HG02759 (cell line): Measurements from ENCODE around the gene PLPP3.

Source experiments
- ATAC-seq: cut with Tn5 transposase; IDR thresholded peaks from one replicate; pipeline ENCODE4 v1.9.1; 2021; ENCODE audit warnings: mild to moderate bottlenecking, moderate library complexity; ENCODE audit not compliant: unreplicated experiment

PLPP3 gene

GRCh38 chr1:56464294-56464693, 115.1 kb downstream of the PLPP3 start:
- no peak for ATAC-seq

GRCh38 chr1:56463376-56463775, 116.0 kb downstream of the PLPP3 start:
- no peak for ATAC-seq

GRCh38 chr1:56462209-56462608, 117.2 kb downstream of the PLPP3 start:
- ATAC-seq: no peak

GRCh38 chr1:56461158-56462127, 117.9 kb downstream of the PLPP3 start:
- no peak for ATAC-seq

- no peak for ATAC-seq
These were observed 120.1 kb downstream of the PLPP3 start for GRCh38 chr1:56459260-56459659.

GRCh38 chr1:56457756-56458375, 121.5 kb downstream of the PLPP3 start:
- ATAC-seq: no peak

GRCh38 chr1:56456435-56457101, 122.8 kb downstream of the PLPP3 start:
- no peak for ATAC-seq

GRCh38 chr1:56453417-56454078, 125.8 kb downstream of the PLPP3 start:
- ATAC-seq: no peak

- ATAC-seq: no peak
These were observed 126.3 kb downstream of the PLPP3 start for GRCh38 chr1:56453016-56453415.

GRCh38 chr1:56452027-56453011, 127.0 kb downstream of the PLPP3 start:
- no peak for ATAC-seq

- no peak for ATAC-seq
These were observed 127.9 kb downstream of the PLPP3 start for GRCh38 chr1:56451491-56451890.

- no peak for ATAC-seq
These were observed 129.2 kb downstream of the PLPP3 start for GRCh38 chr1:56450004-56450666.

GRCh38 chr1:56448529-56449300, 130.6 kb downstream of the PLPP3 start:
- no peak for ATAC-seq

GRCh38 chr1:56447823-56448222, 131.5 kb downstream of the PLPP3 start:
- no peak for ATAC-seq

GRCh38 chr1:56446531-56447098, 132.7 kb downstream of the PLPP3 start:
- no peak for ATAC-seq

- no peak for ATAC-seq
These were observed 134.3 kb downstream of the PLPP3 start for GRCh38 chr1:56444960-56445646.
